Activated CD8-positive, alpha-beta memory T cell treated with anti-CD3 and anti-CD28 coated beads, Interleukin-2, amount 50 U/mL, for 4 hours (primary cell): ENCODE data around the gene UNC13D.
"Not testable (repeated sequence)": the region's sequence is repeated elsewhere in the genome, so short reads cannot be mapped to it uniquely, and the experiment has no call there.

Experiments
- DNase-seq: peaks from one replicate; pipeline ENCODE4 v3.0.0-alpha.2; 2020

Gene UNC13D

DNA sequence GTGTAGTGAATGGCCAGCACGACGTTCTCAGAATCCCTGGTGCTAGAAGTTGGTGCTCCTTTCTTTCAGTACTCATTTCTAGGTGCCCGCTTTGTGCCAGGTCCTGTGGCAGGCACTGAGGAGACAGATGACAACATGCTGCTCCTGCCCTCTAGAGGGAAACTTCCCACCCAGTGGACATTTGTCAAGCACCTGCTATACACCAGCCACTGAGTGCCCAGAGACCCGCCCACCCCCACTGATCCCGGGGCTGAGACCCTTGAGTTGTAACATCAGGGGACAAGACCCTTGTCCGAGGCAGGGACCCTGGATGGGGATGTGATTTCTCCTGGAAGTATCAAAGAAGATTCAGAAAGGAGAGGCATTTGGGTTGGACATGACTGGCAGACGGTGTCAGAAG, 25.1 kb downstream of the UNC13D start:
- no peak for DNase-seq

DNA sequence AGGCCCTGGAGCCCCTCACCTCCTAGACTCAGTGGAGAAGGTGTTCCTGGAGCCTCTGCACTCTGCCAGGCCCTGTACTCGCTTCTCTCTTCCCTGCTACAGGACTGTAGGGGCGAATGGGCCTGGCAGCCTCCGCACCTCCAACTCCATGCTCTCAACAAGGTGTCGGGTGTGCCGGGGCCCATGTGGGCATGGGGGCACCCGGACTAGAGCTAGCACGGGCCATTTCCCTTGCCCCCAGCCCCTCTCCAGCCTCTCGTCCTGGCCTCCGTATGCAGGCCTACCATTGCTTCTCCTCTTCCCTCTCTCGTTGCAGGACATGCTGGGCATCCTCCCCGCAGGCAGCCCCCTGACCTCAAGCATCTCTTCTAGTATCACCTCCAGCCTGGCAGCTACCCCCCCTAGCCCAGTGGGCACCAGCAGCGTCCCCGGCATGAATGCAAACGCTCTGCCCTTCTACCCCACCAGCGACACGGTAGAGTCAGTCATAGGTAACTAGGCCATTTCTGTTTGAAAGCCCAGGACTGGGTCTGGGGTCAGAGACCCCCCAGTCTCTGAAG, 25.8 kb downstream of the UNC13D start:
- no peak for DNase-seq

GRCh38 chr17:75817571-75817970, 26.6 kb downstream of the UNC13D start:
- no peak for DNase-seq

DNA sequence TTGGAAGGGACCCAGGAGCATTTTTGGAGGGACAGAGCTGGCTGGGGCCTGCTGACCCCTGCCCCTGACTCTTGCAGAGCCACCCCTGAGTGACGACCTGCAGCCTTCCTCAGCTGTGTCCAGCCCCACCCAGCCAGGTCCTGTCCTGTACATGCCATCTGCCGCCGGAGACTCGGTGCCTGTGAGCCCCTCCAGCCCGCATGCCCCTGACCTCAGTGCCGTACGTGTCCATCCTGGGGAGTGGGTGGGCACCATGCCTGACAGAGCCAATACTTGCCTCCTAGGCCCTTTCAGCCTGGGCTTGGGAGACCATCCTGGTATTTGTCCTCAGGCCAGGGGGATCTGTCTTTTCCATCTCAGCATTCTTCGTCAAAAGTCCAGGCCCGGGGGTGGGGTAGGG, 27.5 kb downstream of the UNC13D start:
- DNase-seq: no peak

DNA sequence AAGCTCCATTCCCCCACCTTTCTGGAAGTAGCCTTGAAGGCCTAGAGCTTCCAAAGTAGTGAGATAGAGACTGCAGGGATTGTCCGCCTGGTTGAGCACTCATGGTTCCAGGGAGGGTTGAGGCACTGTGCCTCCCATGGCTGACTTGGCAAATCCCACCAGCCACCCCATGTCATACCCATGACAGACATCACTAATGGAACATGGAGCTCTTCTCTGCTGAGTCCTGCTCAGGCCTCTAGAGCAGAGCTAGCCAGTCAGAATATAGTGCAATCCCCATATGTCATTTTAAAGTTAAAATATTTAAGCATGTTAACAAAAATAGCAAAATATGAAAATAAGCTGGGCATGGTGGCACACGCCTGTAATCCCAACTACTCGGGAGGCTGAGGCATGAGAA, 28.8 kb downstream of the UNC13D start:
- no peak for DNase-seq

DNA sequence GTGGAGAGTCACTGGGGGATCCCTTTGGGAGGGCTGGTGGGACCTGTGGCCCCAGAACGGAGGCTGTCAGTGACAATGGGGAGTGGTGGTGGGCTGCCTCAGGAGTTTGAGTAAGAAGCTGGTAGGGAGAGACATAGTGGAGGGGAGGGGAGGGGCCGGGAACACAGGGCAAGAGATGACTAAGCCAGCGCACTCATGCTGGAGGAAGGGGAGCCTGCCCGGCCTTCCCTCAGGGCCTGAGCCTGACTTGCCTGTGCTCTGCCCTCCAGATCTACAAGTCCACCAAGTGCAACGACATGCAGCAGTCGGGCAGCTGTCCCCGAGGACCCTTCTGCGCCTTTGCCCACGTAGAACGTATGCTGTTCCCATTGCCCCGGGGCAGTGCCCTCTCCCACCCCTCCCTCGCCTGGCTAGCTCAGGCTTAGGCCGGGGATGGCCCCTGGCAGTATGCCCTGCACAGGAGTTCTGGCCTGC, 29.3 kb downstream of the UNC13D start:
- DNase-seq: no peak

GRCh38 chr17:75814021-75814395, 30.2 kb downstream of the UNC13D start:
- no peak for DNase-seq

GRCh38 chr17:75813081-75814020, 30.9 kb downstream of the UNC13D start:
- DNase-seq: no peak

- no peak for DNase-seq
These were observed 31.8 kb downstream of the UNC13D start for GRCh38 chr17:75812096-75813013.

DNA sequence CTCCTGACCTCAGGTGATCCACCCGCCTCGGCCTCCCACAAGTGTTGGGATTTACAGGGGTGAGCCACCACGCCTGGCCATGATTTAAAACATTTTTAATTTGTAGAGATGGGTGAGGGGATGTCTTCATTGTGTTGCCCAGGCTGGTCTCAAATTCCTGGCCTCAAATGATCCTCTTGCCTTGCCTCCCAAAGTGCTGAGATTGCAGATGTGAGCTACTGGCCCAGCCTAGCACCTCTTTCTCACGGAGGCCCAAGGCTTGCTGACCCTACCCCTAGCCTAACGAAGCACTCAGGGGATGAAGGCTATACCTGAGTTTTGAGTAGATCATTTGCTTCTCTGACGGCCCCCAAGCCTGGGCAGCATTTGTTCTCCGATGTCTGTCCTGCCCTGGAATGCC, 33.0 kb downstream of the UNC13D start:
- no peak for DNase-seq

GRCh38 chr17:75810756-75811155, 33.4 kb downstream of the UNC13D start:
- not testable (repeated sequence) for DNase-seq

- no peak for DNase-seq
These were observed 34.0 kb downstream of the UNC13D start for GRCh38 chr17:75810216-75810615.

GRCh38 chr17:75809631-75810111, 34.5 kb downstream of the UNC13D start:
- no peak for DNase-seq

DNA sequence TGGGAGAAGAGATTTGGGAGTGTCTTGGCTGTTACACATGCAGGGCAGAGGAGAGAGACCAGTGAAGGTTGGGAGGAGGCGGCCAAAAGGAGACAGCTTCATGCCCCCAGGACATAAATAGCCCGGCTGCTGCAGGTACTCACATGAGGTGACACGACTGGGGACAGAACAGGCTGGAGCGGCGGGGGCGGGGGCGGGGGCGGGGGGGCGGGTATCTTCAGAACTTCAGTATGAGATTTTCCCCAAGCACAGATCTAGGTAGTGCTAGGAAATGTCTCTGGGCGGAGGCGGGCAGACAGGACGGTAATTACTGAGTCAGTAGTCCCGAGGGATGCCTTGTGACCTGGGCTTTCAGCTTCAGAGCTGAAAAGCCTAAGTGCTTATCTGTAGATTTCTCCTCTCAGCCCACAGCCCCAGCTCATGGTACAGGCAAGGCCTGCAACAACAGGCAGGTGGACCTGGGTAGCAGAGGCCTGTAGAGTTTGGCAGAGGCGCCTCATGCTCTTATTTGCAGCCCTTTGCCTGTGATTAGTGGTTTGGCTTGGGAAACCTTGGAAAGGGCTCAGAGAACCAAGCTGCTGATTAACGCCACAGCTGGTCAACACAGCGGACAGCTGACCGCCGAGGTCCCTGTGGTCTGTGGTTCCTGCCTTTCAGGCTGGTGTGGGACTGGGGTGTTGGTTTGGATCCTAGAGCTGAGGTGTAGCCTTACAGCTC, 35.1 kb downstream of the UNC13D start:
- no peak for DNase-seq

GRCh38 chr17:75808549-75808904, 35.7 kb downstream of the UNC13D start:
- no peak for DNase-seq

- DNase-seq: no peak
These were observed 36.3 kb downstream of the UNC13D start for GRCh38 chr17:75807861-75808260.

DNA sequence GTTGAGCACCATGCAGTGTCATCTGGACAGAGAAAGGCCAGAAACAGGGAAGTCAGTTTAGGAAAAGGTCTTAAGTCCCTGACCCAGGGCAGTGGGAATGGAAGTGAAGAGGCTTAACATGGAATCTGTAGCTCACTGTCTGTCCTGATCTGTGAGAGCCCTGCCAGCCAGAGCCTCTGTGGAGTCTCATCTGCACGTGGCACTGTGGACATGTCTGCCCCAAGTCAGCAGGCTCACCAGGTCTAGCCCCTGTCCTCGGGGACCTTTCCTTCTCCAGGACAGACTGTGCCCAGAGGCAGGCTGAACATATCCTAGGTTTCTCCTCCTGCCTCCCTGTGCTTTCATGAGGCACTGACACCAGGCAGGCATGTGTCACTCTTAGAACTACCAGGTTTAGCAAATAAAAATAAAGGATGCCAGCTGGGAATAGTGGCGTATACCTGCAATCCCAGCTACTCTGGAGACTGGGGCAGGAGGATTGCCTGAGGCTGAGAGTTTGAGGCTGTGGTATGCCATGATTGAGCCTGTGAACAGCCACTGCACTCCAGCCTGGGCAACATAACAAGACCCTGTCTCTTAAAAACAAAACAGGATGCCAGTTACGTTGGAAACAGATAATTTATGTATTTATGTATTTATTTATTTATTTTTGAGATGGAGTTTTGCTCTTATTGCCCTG, 37.2 kb downstream of the UNC13D start:
- DNase-seq: no peak

- DNase-seq: no peak
These were observed 40.3 kb downstream of the UNC13D start for GRCh38 chr17:75803883-75804282.

GRCh38 chr17:75799402-75799801, 44.8 kb downstream of the UNC13D start:
- no peak for DNase-seq

DNA sequence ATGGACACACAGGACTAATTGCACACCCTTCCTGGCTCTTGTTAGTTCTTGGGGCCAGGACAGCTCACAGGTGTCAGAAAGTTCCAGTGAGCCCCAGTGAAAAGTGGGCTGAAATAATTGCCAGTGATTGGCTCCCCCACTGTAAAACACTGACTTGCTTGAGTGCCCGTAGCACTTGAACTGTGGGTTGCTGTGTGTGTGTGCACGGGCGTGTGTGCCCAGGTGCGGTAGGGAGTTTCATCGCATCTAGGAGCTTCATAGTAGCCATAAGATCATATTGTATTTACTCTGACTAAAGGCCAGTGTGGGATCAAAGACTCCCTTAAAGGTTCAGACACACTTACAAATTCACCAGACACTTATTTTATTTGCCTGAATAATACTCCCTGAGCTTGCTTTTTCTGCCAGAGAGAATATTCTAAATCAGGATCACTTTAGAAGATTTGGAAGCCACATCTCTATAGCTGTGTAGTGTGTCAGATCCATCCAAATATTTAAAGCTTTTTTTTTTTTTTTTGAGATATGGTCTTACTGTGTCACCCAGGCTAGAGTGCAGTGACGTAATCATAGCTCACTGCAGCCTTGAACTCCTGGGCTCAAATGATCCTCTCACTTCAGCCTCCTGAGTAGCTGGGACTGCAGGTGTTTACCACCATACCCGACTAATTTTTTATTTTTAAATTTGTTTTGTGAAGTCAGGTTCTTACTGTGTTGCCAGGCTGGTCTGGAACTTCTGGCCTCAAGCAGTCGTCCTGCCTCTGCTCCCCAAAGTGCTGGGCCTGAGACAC, 48.2 kb downstream of the UNC13D start:
- DNase-seq: no peak

- DNase-seq: no peak
These were observed 50.7 kb downstream of the UNC13D start for GRCh38 chr17:75793460-75793859.
